Measurements from ENCODE around the gene FLT3LG. TPM values are rescaled to one million over a fixed set of nuclear protein-coding genes. Genes with fewer than 3 reads are reported as not detected.
"Not testable (repeated sequence)": the region's sequence is repeated elsewhere in the genome, so short reads cannot be mapped to it uniquely, and the experiment has no call there.

The FLT3LG gene
- total RNA-seq, 2 donors from 2014 or later: 349 to 455 TPM

DNA sequence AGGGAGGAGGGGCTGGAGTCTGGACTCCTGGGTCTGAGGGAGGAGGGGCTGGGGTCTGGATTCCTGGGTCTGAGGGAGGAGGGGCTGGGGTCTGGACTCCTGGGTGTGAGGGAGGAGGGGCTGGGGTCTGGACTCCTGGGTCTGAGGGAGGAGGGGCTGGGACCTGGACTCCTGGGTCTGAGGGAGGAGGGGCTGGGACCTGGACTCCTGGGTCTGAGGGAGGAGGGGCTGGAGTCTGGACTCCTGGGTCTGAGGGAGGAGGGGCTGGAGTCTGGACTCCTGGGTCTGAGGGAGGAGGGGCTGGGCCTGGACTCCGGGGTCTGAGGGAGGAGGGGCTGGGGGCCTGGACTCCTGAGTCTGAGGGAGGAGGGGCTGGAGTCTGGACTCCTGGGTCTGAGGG, 12.9 kb upstream of the FLT3LG start:
- H3K4me3 Mint-ChIP-seq; DNase-seq; H3K27ac Mint-ChIP-seq; ATAC-seq; H3K36me3 Mint-ChIP-seq (ENCODE audit: low read depth); H3K9me3 ChIP-seq (ENCODE audit: control insufficient read depth, low read length, poor library complexity, severe bottlenecking); H3K27me3 Mint-ChIP-seq: not testable (repeated sequence)
- H3K4me1 Mint-ChIP-seq: peaks cover 15% of the 10 kb centered on the region

- no peaks in the 10 kb centered on the region for H3K9me3 ChIP-seq (ENCODE audit: control insufficient read depth, low read length, poor library complexity, severe bottlenecking)
- peaks cover 13% of the 10 kb centered on the region for H3K4me1 Mint-ChIP-seq
- H3K27me3 Mint-ChIP-seq: no peaks in the 10 kb centered on the region
- H3K27ac Mint-ChIP-seq: peak overlapping the region; percentile 39
- DNase-seq: no peak
- H3K4me3 Mint-ChIP-seq: no peak overlapping the region
- no peak for ATAC-seq
- H3K36me3 Mint-ChIP-seq (ENCODE audit: low read depth): no peaks in the 10 kb centered on the region
Observed at GRCh38 chr19:49461656-49462055, 12.4 kb upstream of the FLT3LG start.

DNA sequence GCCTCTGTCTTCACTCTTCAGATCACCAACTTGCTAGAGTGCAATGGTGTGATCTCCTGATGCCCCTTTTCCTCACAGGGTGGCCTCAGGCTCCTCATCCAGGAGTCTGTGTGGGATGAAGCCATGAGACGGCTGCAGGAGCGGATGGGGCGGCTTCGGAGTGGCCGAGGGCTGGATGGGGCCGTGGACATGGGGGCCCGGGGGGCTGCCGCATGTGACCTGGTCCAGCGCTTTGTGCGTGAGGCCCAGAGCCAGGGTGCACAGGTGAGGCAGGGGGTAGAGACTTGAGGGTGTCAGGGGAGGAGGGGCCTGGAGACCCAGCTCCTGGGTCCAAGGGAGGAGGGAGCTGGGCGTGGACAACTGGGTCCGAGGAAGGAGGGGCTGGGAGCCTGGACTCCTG, 11.5 kb upstream of the FLT3LG start:
- peak overlapping the region; percentile 39 for H3K27ac Mint-ChIP-seq
- DNase-seq (no peak), ATAC-seq (no peak)
- H3K9me3 ChIP-seq (ENCODE audit: control insufficient read depth, low read length, poor library complexity, severe bottlenecking): no peaks in the 10 kb centered on the region
- H3K36me3 Mint-ChIP-seq (ENCODE audit: low read depth): no peaks in the 10 kb centered on the region
- no peaks in the 10 kb centered on the region for H3K27me3 Mint-ChIP-seq
- no peak overlapping the region for H3K4me3 Mint-ChIP-seq
- peaks cover 9% of the 10 kb centered on the region for H3K4me1 Mint-ChIP-seq

DNA sequence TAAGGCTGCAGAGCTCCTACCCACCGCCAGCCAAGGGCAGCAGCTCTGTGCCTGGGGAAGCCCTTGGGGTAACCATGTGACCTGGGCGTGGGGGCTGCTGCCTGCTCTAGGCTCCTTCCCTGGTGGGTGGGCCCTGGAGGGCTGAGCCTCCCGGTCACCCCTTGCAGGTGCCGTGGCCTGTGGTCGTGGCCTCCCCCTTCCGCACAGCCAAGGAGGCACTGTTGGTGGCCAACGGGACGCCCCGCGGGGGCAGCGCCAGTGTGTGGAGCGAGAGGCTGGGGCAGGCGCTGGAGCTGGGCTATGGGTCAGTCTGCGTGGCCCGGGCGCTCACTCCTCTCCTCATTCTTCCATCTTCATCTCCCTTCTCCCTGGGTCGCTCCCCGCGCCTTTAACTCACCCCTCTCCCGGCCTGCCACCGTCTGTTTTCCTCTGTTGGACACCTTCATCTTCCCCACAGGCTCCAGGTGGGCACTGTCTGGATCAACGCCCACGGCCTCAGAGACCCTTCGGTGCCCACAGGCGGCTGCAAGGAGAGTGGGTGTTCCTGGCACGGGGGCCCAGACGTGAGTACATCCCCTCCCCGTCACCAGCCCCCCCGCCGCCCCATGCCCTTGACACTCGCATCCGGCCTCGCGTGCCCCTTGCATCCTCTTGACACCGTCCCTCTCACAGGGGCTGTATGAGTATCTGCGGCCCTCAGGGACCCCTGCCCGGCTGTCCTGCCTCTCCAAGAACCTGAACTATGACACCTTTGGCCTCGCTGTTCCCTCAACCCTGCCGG, 9.9 kb upstream of the FLT3LG start:
- H3K27ac Mint-ChIP-seq: peak overlapping the region; percentile 91
- DNase-seq (no peak), ATAC-seq (no peak)
- peaks cover 3% of the 10 kb centered on the region for H3K36me3 Mint-ChIP-seq (ENCODE audit: low read depth)
- no peaks in the 10 kb centered on the region for H3K27me3 Mint-ChIP-seq
- peaks cover 7% of the 10 kb centered on the region for H3K4me1 Mint-ChIP-seq
- H3K9me3 ChIP-seq (ENCODE audit: control insufficient read depth, low read length, poor library complexity, severe bottlenecking): no peaks in the 10 kb centered on the region
- no peak overlapping the region for H3K4me3 Mint-ChIP-seq

- no peaks in the 10 kb centered on the region for H3K27me3 Mint-ChIP-seq
- peaks cover 3% of the 10 kb centered on the region for H3K36me3 Mint-ChIP-seq (ENCODE audit: low read depth)
- peak overlapping the region; percentile 91 for H3K27ac Mint-ChIP-seq
- DNase-seq: no peak
- no peak for ATAC-seq
- peaks cover 14% of the 10 kb centered on the region for H3K4me1 Mint-ChIP-seq
- H3K9me3 ChIP-seq (ENCODE audit: control insufficient read depth, low read length, poor library complexity, severe bottlenecking): no peaks in the 10 kb centered on the region
- H3K4me3 Mint-ChIP-seq: no peak overlapping the region
Observed at GRCh38 chr19:49465371-49465770, 8.6 kb upstream of the FLT3LG start.

GRCh38 chr19:49468199-49468598, 5.8 kb upstream of the FLT3LG start:
- no peaks in the 10 kb centered on the region for H3K9me3 ChIP-seq (ENCODE audit: control insufficient read depth, low read length, poor library complexity, severe bottlenecking)
- Mint-ChIP-seq H3K4me3 (no peak overlapping the region), H3K27me3 (no peaks in the 10 kb centered on the region), H3K27ac (peak overlapping the region; percentile 96), H3K4me1 (peaks cover 21% of the 10 kb centered on the region), H3K36me3 (ENCODE audit: low read depth) (peaks cover 3% of the 10 kb centered on the region)
- DNase-seq: no peak
- no peak for ATAC-seq

DNA sequence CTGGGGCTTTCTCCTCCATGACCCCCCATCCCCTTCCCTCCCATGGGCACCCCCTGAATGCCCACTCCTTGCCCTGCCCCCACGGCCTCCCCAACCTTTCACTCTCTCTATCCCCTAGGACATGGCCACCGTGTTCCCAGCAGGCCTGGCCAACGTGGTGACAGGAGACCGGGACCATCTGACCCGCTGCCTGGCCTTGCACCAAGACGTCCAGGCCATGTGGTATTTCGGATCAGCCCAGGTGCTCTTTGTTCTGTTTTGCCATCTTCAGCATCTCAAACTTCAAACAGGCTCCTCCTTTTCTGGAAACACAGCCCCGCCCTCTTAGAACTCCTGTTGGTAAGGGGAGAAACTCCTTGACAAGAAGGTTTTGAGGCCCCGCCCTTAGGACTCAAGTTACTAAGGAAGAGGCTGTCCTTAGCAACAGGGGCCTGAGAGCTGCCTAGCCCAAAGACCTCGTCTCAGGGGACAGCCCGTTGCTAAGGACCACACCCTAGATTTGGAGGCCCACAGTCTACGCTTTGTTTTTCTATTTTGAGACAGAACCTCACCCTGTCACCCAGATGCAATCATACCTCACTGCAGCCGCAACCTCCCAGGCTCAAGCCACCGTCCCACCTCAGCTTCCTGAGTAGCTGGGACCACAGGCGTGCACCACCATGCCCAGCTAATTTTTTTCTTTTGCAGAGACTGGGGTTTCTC, 5.1 kb upstream of the FLT3LG start:
- Mint-ChIP-seq H3K4me1 (peaks cover 23% of the 10 kb centered on the region), H3K27me3 (no peaks in the 10 kb centered on the region), H3K27ac (peak overlapping the region; percentile 96), H3K4me3 (peak overlapping the region; percentile 88), H3K36me3 (ENCODE audit: low read depth) (peaks cover 3% of the 10 kb centered on the region)
- DNase-seq (peak; percentile 67 to 86 (median 85)), ATAC-seq (peak; percentile 83)
- H3K9me3 ChIP-seq (ENCODE audit: control insufficient read depth, low read length, poor library complexity, severe bottlenecking): no peaks in the 10 kb centered on the region

GRCh38 chr19:49469828-49470614, 4.0 kb upstream of the FLT3LG start:
- peak overlapping the region; percentile 96 for H3K27ac Mint-ChIP-seq
- peak overlapping the region; percentile 80 for H3K4me3 Mint-ChIP-seq
- H3K27me3 Mint-ChIP-seq: no peaks in the 10 kb centered on the region
- peaks cover 23% of the 10 kb centered on the region for H3K4me1 Mint-ChIP-seq
- no peaks in the 10 kb centered on the region for H3K9me3 ChIP-seq (ENCODE audit: control insufficient read depth, low read length, poor library complexity, severe bottlenecking)
- peak; percentile 58 to 78 (median 67) for DNase-seq
- ATAC-seq: peak; percentile 54
- peaks cover 11% of the 10 kb centered on the region for H3K36me3 Mint-ChIP-seq (ENCODE audit: low read depth)

DNA sequence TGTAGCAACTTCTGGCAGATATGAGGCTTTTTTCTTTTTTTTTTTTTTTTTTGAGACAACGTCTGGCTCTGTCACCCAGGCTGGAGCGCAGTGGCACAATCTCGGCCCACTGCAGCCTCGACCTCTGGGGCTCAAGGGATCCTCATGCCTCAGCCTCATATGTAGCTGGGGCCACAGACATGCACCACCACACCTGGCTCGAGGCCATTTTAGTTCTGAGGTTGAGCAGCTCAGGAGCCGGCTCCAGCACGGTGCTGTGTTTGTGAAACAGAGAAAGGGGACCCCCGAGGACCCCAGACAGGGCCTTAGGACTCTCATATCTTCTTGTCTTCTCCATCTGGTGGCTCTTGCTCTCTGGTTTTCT, 3.4 kb upstream of the FLT3LG start:
- DNase-seq (no peak), ATAC-seq (no peak)
- Mint-ChIP-seq H3K36me3 (ENCODE audit: low read depth) (peaks cover 15% of the 10 kb centered on the region), H3K4me1 (peaks cover 20% of the 10 kb centered on the region), H3K27me3 (no peaks in the 10 kb centered on the region), H3K27ac (peak overlapping the region; percentile 96), H3K4me3 (peak overlapping the region; percentile 80)
- H3K9me3 ChIP-seq (ENCODE audit: control insufficient read depth, low read length, poor library complexity, severe bottlenecking): no peaks in the 10 kb centered on the region

- H3K9me3 ChIP-seq (ENCODE audit: control insufficient read depth, low read length, poor library complexity, severe bottlenecking): no peaks in the 10 kb centered on the region
- no peaks in the 10 kb centered on the region for H3K27me3 Mint-ChIP-seq
- peak overlapping the region; percentile 100 for H3K4me3 Mint-ChIP-seq
- peak overlapping the region; percentile 96 for H3K27ac Mint-ChIP-seq
- ATAC-seq: no peak
- peaks cover 22% of the 10 kb centered on the region for H3K36me3 Mint-ChIP-seq (ENCODE audit: low read depth)
- peaks cover 29% of the 10 kb centered on the region for H3K4me1 Mint-ChIP-seq
- no peak for DNase-seq
Observed at GRCh38 chr19:49472936-49473335, 1.1 kb upstream of the FLT3LG start.

- not testable (repeated sequence) for ATAC-seq; H3K9me3 ChIP-seq (ENCODE audit: control insufficient read depth, low read length, poor library complexity, severe bottlenecking); DNase-seq; H3K27me3 Mint-ChIP-seq
- peaks cover 29% of the 10 kb centered on the region for H3K4me1 Mint-ChIP-seq
- peak overlapping the region; percentile 96 for H3K27ac Mint-ChIP-seq
- H3K4me3 Mint-ChIP-seq: peak overlapping the region; percentile 100
- peaks cover 22% of the 10 kb centered on the region for H3K36me3 Mint-ChIP-seq (ENCODE audit: low read depth)
Observed at GRCh38 chr19:49473501-49473867, 531 bp upstream of the FLT3LG start.

DNA sequence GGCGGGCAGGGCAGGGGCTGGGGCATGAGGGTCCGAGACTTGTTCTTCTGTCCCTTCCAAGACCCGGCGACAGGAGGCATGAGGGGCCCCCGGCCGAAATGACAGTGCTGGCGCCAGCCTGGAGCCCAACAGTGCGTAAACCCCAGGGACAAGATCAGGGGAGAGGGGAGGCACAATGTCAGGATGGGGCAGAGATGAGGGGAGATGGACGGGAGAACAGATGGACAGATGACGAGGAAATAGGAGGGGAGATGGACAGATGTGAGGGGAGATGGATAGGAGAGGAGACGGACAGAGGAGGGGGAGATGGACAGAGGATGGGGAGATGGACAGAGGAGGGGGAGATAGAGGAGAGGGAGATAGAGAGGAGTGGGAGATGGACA, 518 bp downstream of the FLT3LG start:
- ATAC-seq: no peak
- H3K9me3 ChIP-seq (ENCODE audit: control insufficient read depth, low read length, poor library complexity, severe bottlenecking): no peaks in the 10 kb centered on the region
- peaks cover 19% of the 10 kb centered on the region for H3K36me3 Mint-ChIP-seq (ENCODE audit: low read depth)
- H3K4me3 Mint-ChIP-seq: peak overlapping the region; percentile 100
- H3K4me1 Mint-ChIP-seq: peaks cover 28% of the 10 kb centered on the region
- H3K27ac Mint-ChIP-seq: peak overlapping the region; percentile 96
- DNase-seq: no peak
- H3K27me3 Mint-ChIP-seq: no peaks in the 10 kb centered on the region

GRCh38 chr19:49475191-49475917, 1.3 kb downstream of the FLT3LG start:
- DNase-seq: no peak
- Mint-ChIP-seq H3K27ac (peak overlapping the region; percentile 96), H3K36me3 (ENCODE audit: low read depth) (peaks cover 19% of the 10 kb centered on the region), H3K27me3 (no peaks in the 10 kb centered on the region), H3K4me1 (peaks cover 24% of the 10 kb centered on the region), H3K4me3 (peak overlapping the region; percentile 100)
- H3K9me3 ChIP-seq (ENCODE audit: control insufficient read depth, low read length, poor library complexity, severe bottlenecking): no peaks in the 10 kb centered on the region
- ATAC-seq: no peak

Data from T-helper 17 cell (primary cell).